HT-29 (cell line): ENCODE measurements around the gene TNFRSF18. TPM values are rescaled to one million over a fixed set of nuclear protein-coding genes. Genes with fewer than 3 reads are reported as not detected.

Experiments
- small RNA-seq: library from RNA; depleted of rRNA; stranded (forward); fragments of <200 nt; gene quantifications from one replicate; pipeline ENCODE3, GENCODE V24; 2014
- total RNA-seq: library from RNA; depleted of rRNA; stranded (reverse); fragments of >200 nt; shearing (Covaris generic); gene quantifications from 2 replicates; pipeline ENCODE4 v1.2.3, GENCODE V29; 2014; rRNA removed

TNFRSF18 gene
- total RNA-seq, 1 experiment from 2014 or later = not detected

Small RNA genes within 50 kb of the gene (small RNA-seq; reads per million reads assigned to genes)
- 30.0 reads per million, percentile 93 among the genes with 10 or more reads in this experiment for gene MIR200A
- gene MIR200B = 242 reads per million, percentile 98 among the genes with 10 or more reads in this experiment
- 38.7 reads per million, percentile 94 among the genes with 10 or more reads in this experiment for gene MIR429

Other genes starting within 250 kb of the TNFRSF18 start
- gene NOC2L, start 247.3 kb downstream of the TNFRSF18 start, total RNA-seq = 223 and 226 TPM in 2 replicates
- gene KLHL17, start 246.0 kb downstream of the TNFRSF18 start, total RNA-seq = 33.4 and 44.4 TPM in 2 replicates
- 2.4 and 9.3 TPM in 2 replicates for gene PLEKHN1, start 240.1 kb downstream of the TNFRSF18 start, total RNA-seq
- 0.03 TPM in 1 of 2 replicates, not detected in the other for gene PERM1, start 224.5 kb downstream of the TNFRSF18 start, total RNA-seq
- 110 and 139 TPM in 2 replicates for gene HES4, start 206.5 kb downstream of the TNFRSF18 start, total RNA-seq
- 706 and 895 TPM in 2 replicates for gene ISG15, start 193.1 kb downstream of the TNFRSF18 start, total RNA-seq
- gene AGRN, start 186.5 kb downstream of the TNFRSF18 start, total RNA-seq = 683 and 894 TPM in 2 replicates
- gene RNF223, start 132.3 kb downstream of the TNFRSF18 start, total RNA-seq = 16.2 and 16.5 TPM in 2 replicates
- gene C1orf159, start 90.5 kb downstream of the TNFRSF18 start, total RNA-seq = 61.4 and 67.6 TPM in 2 replicates
- 5.8 and 6.6 TPM in 2 replicates for gene TTLL10, start 32.7 kb downstream of the TNFRSF18 start, total RNA-seq
- not detected in 2 replicates for gene TNFRSF4, start 7.6 kb upstream of the TNFRSF18 start, total RNA-seq
- gene SDF4, start 25.4 kb upstream of the TNFRSF18 start, total RNA-seq = 163 and 188 TPM in 2 replicates
- 84.2 and 87.7 TPM in 2 replicates for gene B3GALT6, start 25.6 kb upstream of the TNFRSF18 start, total RNA-seq
- gene C1QTNF12, start 40.1 kb upstream of the TNFRSF18 start, total RNA-seq = 4.1 and 6.0 TPM in 2 replicates
- 93.1 and 94.4 TPM in 2 replicates for gene UBE2J2, start 67.3 kb upstream of the TNFRSF18 start, total RNA-seq
- gene SCNN1D, start 73.8 kb upstream of the TNFRSF18 start, total RNA-seq = 0.48 and 0.50 TPM in 2 replicates
- gene ACAP3, start 101.3 kb upstream of the TNFRSF18 start, total RNA-seq = 104 and 113 TPM in 2 replicates
- 152 and 157 TPM in 2 replicates for gene PUSL1, start 102.0 kb upstream of the TNFRSF18 start, total RNA-seq
- 174 and 200 TPM in 2 replicates for gene INTS11, start 118.1 kb upstream of the TNFRSF18 start, total RNA-seq
- 62.5 and 70.5 TPM in 2 replicates for gene CPTP, start 118.2 kb upstream of the TNFRSF18 start, total RNA-seq
- 0.89 and 1.6 TPM in 2 replicates for gene TAS1R3, start 124.7 kb upstream of the TNFRSF18 start, total RNA-seq
- 246 and 269 TPM in 2 replicates for gene DVL1, start 142.8 kb upstream of the TNFRSF18 start, total RNA-seq
- gene MXRA8, start 152.0 kb upstream of the TNFRSF18 start, total RNA-seq = not detected in 2 replicates
- 377 and 383 TPM in 2 replicates for gene AURKAIP1, start 168.6 kb upstream of the TNFRSF18 start, total RNA-seq
- gene CCNL2, start 192.7 kb upstream of the TNFRSF18 start, total RNA-seq = 200 and 243 TPM in 2 replicates
- gene MRPL20, start 200.7 kb upstream of the TNFRSF18 start, total RNA-seq = 235 and 276 TPM in 2 replicates
- gene ANKRD65, start 214.7 kb upstream of the TNFRSF18 start, total RNA-seq = 0.44 and 1.4 TPM in 2 replicates
- 220 and 232 TPM in 2 replicates for gene VWA1, start 229.1 kb upstream of the TNFRSF18 start, total RNA-seq
- 2.3 and 3.1 TPM in 2 replicates for gene ATAD3C, start 243.1 kb upstream of the TNFRSF18 start, total RNA-seq